ENCODE data around the gene DOCK2. TPM values are rescaled to one million over a fixed set of nuclear protein-coding genes. Genes with fewer than 3 reads are reported as not detected.

Gene DOCK2
- total RNA-seq, 1 donor from 2014 or later = 6.5 TPM

DNA sequence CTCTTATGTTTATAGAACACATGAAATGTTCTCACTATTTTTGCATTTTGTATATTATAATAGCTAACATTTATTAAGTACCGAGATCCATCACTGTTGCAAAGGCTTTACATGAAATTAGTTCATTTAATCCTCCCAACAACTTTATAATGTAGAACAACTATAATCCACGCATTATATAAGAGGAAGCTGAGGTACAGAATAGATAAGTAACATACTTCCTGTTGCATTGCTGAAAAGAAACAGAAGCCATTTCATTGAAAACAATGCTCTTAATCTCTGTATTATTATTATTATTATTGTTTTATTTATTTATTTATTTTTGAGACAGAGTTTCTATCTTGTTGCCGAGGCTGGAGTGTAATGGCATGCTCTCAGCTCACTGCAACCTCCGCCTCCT, 351.1 kb downstream of the DOCK2 start:
- peaks cover 33% of the 10 kb centered on the region for H3K4me1 Mint-ChIP-seq (ENCODE audit: unreplicated experiment)
- no peak overlapping the region for H3K4me3 Mint-ChIP-seq (ENCODE audit: unreplicated experiment)
- no peak for DNase-seq (ENCODE audit: low spot score)
- H3K27ac Mint-ChIP-seq (ENCODE audit: unreplicated experiment) = no peak overlapping the region
- TF ChIP-seq, protein P1, sequence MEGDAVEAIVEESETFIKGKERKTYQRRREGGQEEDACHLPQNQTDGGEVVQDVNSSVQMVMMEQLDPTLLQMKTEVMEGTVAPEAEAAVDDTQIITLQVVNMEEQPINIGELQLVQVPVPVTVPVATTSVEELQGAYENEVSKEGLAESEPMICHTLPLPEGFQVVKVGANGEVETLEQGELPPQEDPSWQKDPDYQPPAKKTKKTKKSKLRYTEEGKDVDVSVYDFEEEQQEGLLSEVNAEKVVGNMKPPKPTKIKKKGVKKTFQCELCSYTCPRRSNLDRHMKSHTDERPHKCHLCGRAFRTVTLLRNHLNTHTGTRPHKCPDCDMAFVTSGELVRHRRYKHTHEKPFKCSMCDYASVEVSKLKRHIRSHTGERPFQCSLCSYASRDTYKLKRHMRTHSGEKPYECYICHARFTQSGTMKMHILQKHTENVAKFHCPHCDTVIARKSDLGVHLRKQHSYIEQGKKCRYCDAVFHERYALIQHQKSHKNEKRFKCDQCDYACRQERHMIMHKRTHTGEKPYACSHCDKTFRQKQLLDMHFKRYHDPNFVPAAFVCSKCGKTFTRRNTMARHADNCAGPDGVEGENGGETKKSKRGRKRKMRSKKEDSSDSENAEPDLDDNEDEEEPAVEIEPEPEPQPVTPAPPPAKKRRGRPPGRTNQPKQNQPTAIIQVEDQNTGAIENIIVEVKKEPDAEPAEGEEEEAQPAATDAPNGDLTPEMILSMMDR (IDR thresholded peaks at IDR 0.05; ENCODE audit: unreplicated experiment) = no peak
- no peaks in the 10 kb centered on the region for H3K36me3 Mint-ChIP-seq (ENCODE audit: low read depth, unreplicated experiment)
- H3K27me3 Mint-ChIP-seq (ENCODE audit: unreplicated experiment) = no peaks in the 10 kb centered on the region
- no peaks in the 10 kb centered on the region for H3K9me3 Mint-ChIP-seq (ENCODE audit: unreplicated experiment)

DNA sequence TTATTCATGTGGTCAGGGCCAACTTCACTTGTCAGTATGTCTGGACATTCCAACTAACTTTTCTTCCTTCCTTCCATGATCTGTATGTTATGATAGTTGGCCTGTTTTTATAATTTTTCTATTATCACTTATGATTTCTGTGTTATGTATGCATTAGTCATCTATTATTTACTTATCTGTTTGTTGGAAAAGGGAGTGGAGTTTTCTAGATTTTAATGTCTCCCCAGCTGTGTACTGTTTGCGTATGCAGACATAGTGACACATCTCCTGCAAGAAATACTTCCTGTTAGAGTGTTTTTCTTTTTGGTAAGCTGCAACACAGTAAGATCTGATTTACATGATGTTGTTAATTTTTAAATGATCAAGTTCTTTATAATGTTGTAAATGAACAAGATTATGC, 351.9 kb downstream of the DOCK2 start:
- H3K36me3 Mint-ChIP-seq (ENCODE audit: low read depth, unreplicated experiment) = no peaks in the 10 kb centered on the region
- H3K4me1 Mint-ChIP-seq (ENCODE audit: unreplicated experiment) = peaks cover 37% of the 10 kb centered on the region
- no peak for DNase-seq (ENCODE audit: low spot score)
- TF ChIP-seq, protein P1 (IDR thresholded peaks at IDR 0.05; ENCODE audit: unreplicated experiment) = no peak
- H3K9me3 Mint-ChIP-seq (ENCODE audit: unreplicated experiment) = no peaks in the 10 kb centered on the region
- H3K27me3 Mint-ChIP-seq (ENCODE audit: unreplicated experiment) = no peaks in the 10 kb centered on the region
- no peak overlapping the region for H3K27ac Mint-ChIP-seq (ENCODE audit: unreplicated experiment)
- no peak overlapping the region for H3K4me3 Mint-ChIP-seq (ENCODE audit: unreplicated experiment)

DNA sequence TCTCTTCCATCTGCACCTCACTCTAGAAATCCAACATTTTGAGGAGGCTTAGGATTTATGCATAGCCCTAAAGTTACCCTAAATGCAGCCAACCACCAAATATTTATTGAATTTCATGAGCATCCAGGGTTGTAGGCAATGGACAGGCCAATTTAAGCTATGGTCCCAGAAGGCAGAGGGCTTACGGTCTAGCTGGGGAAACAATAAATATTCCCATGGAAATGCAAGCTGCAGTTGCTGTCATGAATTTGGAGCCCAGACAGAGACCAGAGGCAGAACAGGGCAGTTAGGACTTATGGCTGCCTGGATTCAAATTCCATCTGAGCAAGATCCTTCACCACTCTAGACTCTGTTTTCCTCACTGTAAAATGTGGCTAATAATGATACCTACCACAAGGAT, 352.3 kb downstream of the DOCK2 start:
- Mint-ChIP-seq H3K4me3 (ENCODE audit: unreplicated experiment) (no peak overlapping the region), H3K4me1 (ENCODE audit: unreplicated experiment) (peaks cover 35% of the 10 kb centered on the region), H3K9me3 (ENCODE audit: unreplicated experiment) (no peaks in the 10 kb centered on the region), H3K36me3 (ENCODE audit: low read depth, unreplicated experiment) (no peaks in the 10 kb centered on the region), H3K27ac (ENCODE audit: unreplicated experiment) (no peak overlapping the region), H3K27me3 (ENCODE audit: unreplicated experiment) (no peaks in the 10 kb centered on the region)
- DNase-seq (ENCODE audit: low spot score) = no peak
- TF ChIP-seq, protein P1 (IDR thresholded peaks at IDR 0.05; ENCODE audit: unreplicated experiment) = no peak

DNA sequence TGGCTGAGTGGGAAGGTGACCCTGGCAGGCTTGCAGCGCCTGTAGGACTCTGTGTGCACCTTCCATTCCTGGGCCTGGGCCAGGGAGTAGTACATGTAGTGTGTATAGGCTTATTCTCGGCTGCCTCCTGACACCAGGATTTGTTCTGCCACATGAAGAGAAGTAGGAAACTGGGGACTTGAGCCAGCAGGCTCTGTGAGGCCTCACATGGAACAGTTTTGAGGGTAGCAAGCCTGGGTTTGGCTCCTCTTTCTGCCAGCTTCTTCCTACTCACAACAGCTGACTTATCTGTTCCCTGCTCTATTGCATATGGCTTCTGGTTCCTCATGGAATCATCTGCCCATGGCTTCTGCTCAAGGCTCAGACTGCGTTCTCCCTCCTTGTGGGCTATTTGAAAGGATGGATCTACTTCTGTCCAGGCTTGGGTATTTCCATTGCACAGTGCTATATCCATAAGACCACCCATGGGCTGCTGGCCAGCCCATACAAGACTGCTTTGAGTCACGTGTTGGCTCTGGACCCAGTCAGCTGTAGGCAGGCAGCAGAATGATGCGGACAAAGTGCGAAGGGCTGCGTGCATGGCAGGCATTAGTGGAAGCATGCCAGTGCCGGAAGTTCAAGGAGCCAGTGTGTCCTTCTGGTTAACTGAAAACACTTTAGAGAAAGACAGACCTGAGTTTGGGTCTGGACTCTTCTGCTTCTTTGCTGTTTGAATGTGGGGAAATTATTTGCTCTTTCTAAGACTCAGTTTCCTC, 354.2 kb downstream of the DOCK2 start:
- Mint-ChIP-seq H3K4me3 (ENCODE audit: unreplicated experiment) (no peak overlapping the region), H3K27ac (ENCODE audit: unreplicated experiment) (no peak overlapping the region), H3K4me1 (ENCODE audit: unreplicated experiment) (peaks cover 23% of the 10 kb centered on the region), H3K27me3 (ENCODE audit: unreplicated experiment) (no peaks in the 10 kb centered on the region), H3K36me3 (ENCODE audit: low read depth, unreplicated experiment) (no peaks in the 10 kb centered on the region), H3K9me3 (ENCODE audit: unreplicated experiment) (no peaks in the 10 kb centered on the region)
- DNase-seq (ENCODE audit: low spot score) = no peak
- TF ChIP-seq, protein P1 (IDR thresholded peaks at IDR 0.05; ENCODE audit: unreplicated experiment) = no peak

DNA sequence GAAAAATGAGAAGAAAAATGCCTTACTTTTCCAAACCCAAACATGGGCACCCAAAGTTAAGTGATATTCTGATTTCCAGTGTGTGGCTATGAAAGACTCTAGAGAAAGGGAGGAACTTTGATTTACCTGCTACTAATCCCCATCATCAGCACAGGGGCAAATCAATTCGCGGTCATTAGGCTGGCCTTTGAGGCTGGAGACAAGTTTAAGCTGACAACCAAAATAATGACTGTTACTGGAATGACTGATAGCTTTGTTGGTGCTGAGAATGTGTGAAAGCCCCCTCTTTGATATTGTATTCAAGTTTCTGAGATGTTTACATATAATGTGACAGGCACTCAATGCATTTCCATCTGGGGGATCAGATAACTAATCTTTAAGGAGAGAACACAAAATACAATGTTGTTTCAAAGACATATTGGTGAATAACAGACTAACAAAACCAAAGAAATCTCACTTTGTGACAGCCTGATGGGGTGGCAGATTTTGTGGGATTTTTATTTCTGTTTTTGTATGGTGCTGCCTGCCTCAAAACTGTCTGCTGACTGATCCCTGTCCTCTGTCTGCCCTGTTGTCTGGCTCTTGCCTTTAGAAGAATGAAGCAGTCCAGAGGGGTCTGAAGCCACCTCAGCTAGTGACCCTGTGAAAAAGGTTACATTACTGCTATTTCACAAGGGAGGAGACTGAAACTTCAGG, 355.9 kb downstream of the DOCK2 start:
- Mint-ChIP-seq H3K4me3 (ENCODE audit: unreplicated experiment) (no peak overlapping the region), H3K36me3 (ENCODE audit: low read depth, unreplicated experiment) (no peaks in the 10 kb centered on the region), H3K27ac (ENCODE audit: unreplicated experiment) (no peak overlapping the region), H3K9me3 (ENCODE audit: unreplicated experiment) (no peaks in the 10 kb centered on the region), H3K4me1 (ENCODE audit: unreplicated experiment) (peaks cover 25% of the 10 kb centered on the region), H3K27me3 (ENCODE audit: unreplicated experiment) (no peaks in the 10 kb centered on the region)
- TF ChIP-seq, protein P1 (IDR thresholded peaks at IDR 0.05; ENCODE audit: unreplicated experiment) = no peak
- DNase-seq (ENCODE audit: low spot score) = no peak

Data from endothelial cell (in vitro differentiated cells).